K562 (cell line): ENCODE data around the gene KMT2D. TPM values are rescaled to one million over a fixed set of nuclear protein-coding genes. Genes with fewer than 3 reads are reported as not detected.

Source experiments
- ASH1L ChIP-seq: fragments of 450-650 bp; IDR thresholded peaks from 2 replicates; pipeline ENCODE4 v1.6.1; 2018; ENCODE audit warnings: borderline replicate concordance, mild to moderate bottlenecking, low read depth; ENCODE audit not compliant: partially characterized antibody
- ATF1 ChIP-seq, 2 experiments: fragments of 450-650 bp in 1 of 2; IDR thresholded peaks; 2 replicates each; pipeline ENCODE4 v1.6.1; 2016; ENCODE audit warnings: missing compliant biosample characterization in 1 of 2, missing genetic modification characterization in 1 of 2
- CREBBP ChIP-seq: IDR thresholded peaks from one replicate; pipeline ENCODE4 v1.6.1; 2012; ENCODE audit warnings: low read depth, mild to moderate bottlenecking, control low read depth, inconsistent platforms, low read length
- CREM ChIP-seq: IDR thresholded peaks from 2 replicates; pipeline ENCODE4 v1.6.1; 2014; ENCODE audit warnings: antibody characterized with exemption, low read depth
- FIP1L1 ChIP-seq: fragments of 200-400 bp; formaldehyde crosslinking; IDR thresholded peaks from 2 replicates; pipeline ENCODE4 v1.6.1; 2018; ENCODE audit warnings: mild to moderate bottlenecking, low read depth, low read length; ENCODE audit not compliant: poor library complexity, severe bottlenecking
- HOMEZ ChIP-seq: fragments of 250-450 bp; sonication (Bioruptor Pico); IDR thresholded peaks from 2 replicates; pipeline ENCODE4 v1.4.0; 2020; ENCODE audit warnings: mild to moderate bottlenecking, moderate library complexity
- LEF1 ChIP-seq: fragments of 450-650 bp; IDR thresholded peaks from 2 replicates; pipeline ENCODE4 v1.6.1; 2016; ENCODE audit warnings: mild to moderate bottlenecking
- MED1 ChIP-seq: sonication (generic); formaldehyde crosslinking; IDR thresholded peaks from 2 replicates; pipeline ENCODE4 v1.8.1; 2023; ENCODE audit warnings: missing genetic modification reagents, borderline replicate concordance
- MTA1 ChIP-seq: fragments of 450-650 bp; IDR thresholded peaks from 2 replicates; pipeline ENCODE4 v1.6.1; 2017; ENCODE audit warnings: borderline replicate concordance
- NCOA4 ChIP-seq: fragments of 450-650 bp; IDR thresholded peaks from 2 replicates; pipeline ENCODE4 v1.6.1; 2018; ENCODE audit warnings: mild to moderate bottlenecking; ENCODE audit not compliant: partially characterized antibody
- RAD21 ChIP-seq, 2 experiments: fragments of 250-450 bp in 1 of 2; fragments of 450-650 bp in 1 of 2; sonication (Bioruptor Pico) in 1 of 2; formaldehyde crosslinking in 1 of 2; IDR thresholded peaks in 1 of 2; conservative IDR thresholded peaks in 1 of 2; 2 replicates each; pipeline versions ENCODE4 v1.4.0 to v1.8.0; 2020 to 2022; ENCODE audit warnings: mild to moderate bottlenecking in 2 of 2, moderate library complexity in 1 of 2
- RCOR1 ChIP-seq, 2 experiments: IDR thresholded peaks; 2 replicates each; pipeline ENCODE4 v1.6.1; 2012; ENCODE audit warnings: low read depth in 2 of 2, low read length in 2 of 2, borderline replicate concordance in 1 of 2, improper control_type of control experiment in 1 of 2
- SIN3A ChIP-seq, 2 experiments: fragments of 150-350 bp in 1 of 2; IDR thresholded peaks; 2 replicates each; pipeline ENCODE4 v1.6.1; 2011 to 2016; ENCODE audit warnings: borderline replicate concordance in 2 of 2, low read depth in 2 of 2, low read length in 2 of 2, mild to moderate bottlenecking in 2 of 2, moderate library complexity in 2 of 2; ENCODE audit not compliant: control insufficient read depth in 1 of 2
- STAT5B ChIP-seq: fragments of 250-450 bp; sonication (Bioruptor Pico); IDR thresholded peaks from 2 replicates; pipeline ENCODE4 v1.8.0; 2021; ENCODE audit warnings: mild to moderate bottlenecking, inconsistent platforms
- TBL1XR1 ChIP-seq, 2 experiments: IDR thresholded peaks; 2 replicates each; pipeline ENCODE4 v1.6.1; 2012; ENCODE audit warnings: improper control_type of control experiment in 2 of 2, low read length in 2 of 2, mild to moderate bottlenecking in 1 of 2
- ZNF197 ChIP-seq: fragments of 200-800 bp; sonication (Bioruptor generic); IDR thresholded peaks from 2 replicates; pipeline ENCODE4 v1.6.1; 2016; ENCODE audit warnings: low read depth, missing genetic modification characterization, missing compliant biosample characterization
- ZNF518B ChIP-seq: fragments of 250-450 bp; sonication (Bioruptor Pico); IDR thresholded peaks from 2 replicates; pipeline ENCODE4 v1.5.0; 2021; ENCODE audit warnings: mild to moderate bottlenecking, moderate library complexity
- ZNF584 ChIP-seq: fragments of 200-800 bp; sonication (Bioruptor generic); IDR thresholded peaks from 2 replicates; pipeline ENCODE4 v1.6.1; 2016; ENCODE audit warnings: low read depth, mild to moderate bottlenecking, missing genetic modification characterization, missing compliant biosample characterization
- ZNF785 ChIP-seq: fragments of 250-450 bp; sonication (Bioruptor Pico); IDR thresholded peaks from 2 replicates; pipeline ENCODE4 v1.4.0; 2020; ENCODE audit warnings: mild to moderate bottlenecking
- polyA plus RNA-seq, 8 experiments: library from polyadenylated mRNA; depleted of rRNA in 4 of 8; stranded (reverse) in 5 of 8; unstranded in 3 of 8; fragments of >200 nt; fragmentation: Nextera tagmentation in 2 of 8; fragmentation: Illumina TruSeq in 1 of 8; extraction: Ambion mirVana in 2 of 8; extraction: Trizol in 1 of 8; gene quantifications; 2 replicates each; pipeline versions ENCODE4 v1.2.1 to v1.2.3, GENCODE V29; 2011 to 2014; ENCODE audit warnings: inconsistent platforms in 1 of 8, missing spikeins in 1 of 8
- total RNA-seq, 7 experiments: library from RNA; depleted of rRNA in 6 of 7; stranded (reverse); fragments of >200 nt in 6 of 7; fragmentation: Illumina TruSeq in 2 of 7; extraction: Trizol in 2 of 7; gene quantifications; 2 replicates each; pipeline versions ENCODE4 v1.2.1 to v1.2.3, GENCODE V29; 2011 to 2021; ENCODE audit warnings: low replicate concordance in 1 of 7
- TF ChIP-seq, protein P1 (sequence below), 2 experiments: fragments of 250-450 bp in 1 of 2; fragments of 450-650 bp in 1 of 2; sonication (Bioruptor Pico) in 1 of 2; IDR thresholded peaks; 2 replicates each; pipeline versions ENCODE4 v1.6.1 to v1.8.0; 2016 to 2021; ENCODE audit warnings: mild to moderate bottlenecking in 2 of 2, moderate library complexity in 2 of 2, missing compliant biosample characterization in 1 of 2, missing genetic modification characterization in 1 of 2

The KMT2D gene
- total and polyA plus RNA-seq, 9 of the 15 experiments (the other 6 are each of a cell fraction or from before 2014, with no cell fraction given), result 0.22 to 93.7 (median 13.7) TPM

DNA sequence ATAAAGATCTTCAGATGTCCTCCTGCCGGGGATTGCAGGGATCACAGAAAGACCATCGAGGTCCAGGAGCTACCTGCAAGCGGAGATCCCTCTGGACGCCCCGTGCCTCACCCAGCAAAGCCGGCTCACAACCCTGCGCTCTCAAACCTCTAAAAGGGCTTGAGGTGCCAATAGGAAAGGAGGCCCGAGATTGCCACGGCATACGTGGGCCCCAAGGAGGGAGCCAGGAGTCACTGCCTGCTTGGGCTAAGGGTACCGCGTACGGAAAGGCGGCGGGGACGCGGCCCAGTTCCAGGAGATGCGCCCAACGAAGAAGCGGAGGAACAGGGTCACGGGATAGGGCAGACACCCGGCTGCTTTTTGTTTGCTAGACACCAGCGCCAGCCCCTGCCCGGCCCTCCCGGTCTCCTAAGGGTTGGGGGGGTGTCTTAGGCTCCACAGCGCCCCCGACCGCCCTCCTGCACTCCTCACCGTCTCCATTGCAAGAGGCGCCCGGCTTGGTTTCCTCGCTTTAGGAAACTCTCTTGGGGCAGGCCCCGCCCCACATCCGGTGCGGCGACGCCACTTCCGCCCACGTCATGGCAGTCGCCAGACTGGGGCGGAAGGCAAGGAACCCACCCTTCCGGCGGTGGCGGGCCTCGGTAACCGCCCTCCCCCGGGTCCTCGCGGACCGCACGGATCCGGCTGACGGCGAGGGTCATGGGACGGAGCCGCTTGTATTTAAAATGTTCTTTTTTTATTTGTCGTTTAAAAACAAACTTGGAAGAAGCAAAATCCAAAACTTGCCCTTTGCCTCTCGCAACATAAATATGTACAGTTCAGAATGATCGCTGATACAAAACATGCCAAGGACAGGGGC, 42.1 kb downstream of the KMT2D start, which contains the start of gene PRKAG1 (continued):
- TF ChIP-seq, protein P1, sequence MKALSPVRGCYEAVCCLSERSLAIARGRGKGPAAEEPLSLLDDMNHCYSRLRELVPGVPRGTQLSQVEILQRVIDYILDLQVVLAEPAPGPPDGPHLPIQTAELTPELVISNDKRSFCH (CRISPR knock-in tag; IDR thresholded peaks at IDR 0.05), result no peak
- TF ChIP-seq, protein P1 (tag; IDR thresholded peaks at IDR 0.05), result no peak
- 0 out of 2 replicates have a peak, but pooled peaks have one; percentile 33 for TF ChIP-seq MTA1
- TF ChIP-seq HOMEZ (CRISPR knock-in tag), result no peak
- TF ChIP-seq MED1, result no peak
- TF ChIP-seq ZNF584 (CRISPR knock-in tag), result no peak
- TF ChIP-seq STAT5B (CRISPR knock-in tag), result no peak
- no peak for TF ChIP-seq ASH1L
- TF ChIP-seq NCOA4, result no peak
- no peak for TF ChIP-seq ZNF197 (CRISPR knock-in tag)
- peak; percentile 26 to 27; a peak in 3 of 4 replicates for TF ChIP-seq RAD21 (CRISPR knock-in tag; conservative IDR thresholded peaks at IDR 0.05 in 1 of 2, IDR thresholded peaks at IDR 0.05 in 1 of 2)
- TF ChIP-seq CREBBP, result no peak
- peak; percentile 45; the same call in 1 of the 2 replicates for TF ChIP-seq LEF1
- TF ChIP-seq ATF1 (CRISPR knock-in tag; IDR thresholded peaks at IDR 0.05), result no peak; the same call in 1 of the 2 replicates
- TF ChIP-seq ATF1 (tag; IDR thresholded peaks at IDR 0.05), result peak; percentile 96
- peak; percentile 55 to 70; a peak in 2 of 4 replicates for TF ChIP-seq SIN3A (IDR thresholded peaks at IDR 0.05; ENCODE audit: borderline replicate concordance in 2 of 2, control insufficient read depth in 1 of 2, low read depth in 2 of 2, low read length in 2 of 2)
- TF ChIP-seq FIP1L1, result peak; percentile 82
- no peak for TF ChIP-seq ZNF785 (CRISPR knock-in tag)
- TF ChIP-seq RCOR1 (IDR thresholded peaks at IDR 0.05; ENCODE audit: borderline replicate concordance in 1 of 2, low read depth in 2 of 2, low read length in 2 of 2), result peak in 1 of 2 experiments; percentile 37; a peak in 1 of 4 replicates
- 0 out of 4 replicates have a peak, but pooled peaks of 1 of the 2 experiments have one; percentile 61 for TF ChIP-seq TBL1XR1 (IDR thresholded peaks at IDR 0.05; ENCODE audit: low read length in 2 of 2)
- peak; percentile 96 for TF ChIP-seq CREM
- TF ChIP-seq ZNF518B, result no peak
